ENCODE results near the gene LIN37. TPM values are rescaled to one million over a fixed set of nuclear protein-coding genes. Genes with fewer than 3 reads are reported as not detected.

The LIN37 gene
- total and polyA plus RNA-seq, 9 of the 15 experiments (the other 6 are each of a cell fraction or from before 2014, with no cell fraction given), result 1.2 to 12.5 (median 8.6) TPM

GRCh38 chr19:35702223-35703012 lies 46.0 kb upstream of the LIN37 start (continued):
- TF ChIP-seq FOXP4 (CRISPR knock-in tag; IDR thresholded peaks at IDR 0.05; ENCODE audit: borderline replicate concordance) (no peak), E2F6 (IDR thresholded peaks at IDR 0.05; ENCODE audit: borderline replicate concordance in 1 of 2, extremely low read depth in 1 of 2, insufficient read depth in 1 of 2, insufficient read length in 1 of 2, low read depth in 1 of 2, low read length in 1 of 2, poor library complexity in 1 of 2, severe bottlenecking in 1 of 2) (peak; percentile 9 to 67), TCF7 (IDR thresholded peaks at IDR 0.05; ENCODE audit: borderline replicate concordance) (no peak), VEZF1 (CRISPR knock-in tag; IDR thresholded peaks at IDR 0.05) (peak; percentile 25; the same call in 1 of the 2 replicates), ZNF639 (CRISPR knock-in tag; conservative IDR thresholded peaks at IDR 0.05 in 1 of 2, IDR thresholded peaks at IDR 0.05 in 1 of 2) (no peak), LEF1 (IDR thresholded peaks at IDR 0.05) (peak; percentile 42; the same call in 1 of the 2 replicates), NFATC3 (IDR thresholded peaks at IDR 0.05) (no peak), FUS (optimal IDR thresholded peaks at IDR 0.05; ENCODE audit: low read depth, low read length) (no peak), KDM5B (IDR thresholded peaks at IDR 0.05; ENCODE audit: insufficient replicate concordance, low read depth, low read length) (no peak), ZBTB5 (IDR thresholded peaks at IDR 0.05) (no peak), E2F5 (CRISPR knock-in tag; IDR thresholded peaks at IDR 0.05) (no peak), POLR2A (conservative IDR thresholded peaks at IDR 0.05) (no peak), MAX (CRISPR knock-in tag; IDR thresholded peaks at IDR 0.05) (0 out of 2 replicates have a peak, but pooled peaks have one; percentile 25), ASH1L (IDR thresholded peaks at IDR 0.05; ENCODE audit: borderline replicate concordance, low read depth, partially characterized antibody) (peak; percentile 99), HDAC2 (IDR thresholded peaks at IDR 0.05) (peak; percentile 31; the same call in 1 of the 2 replicates), DMBX1 (CRISPR knock-in tag; IDR thresholded peaks at IDR 0.05; ENCODE audit: borderline replicate concordance) (no peak)

Data from K562 (cell line).